DND-41 (cell line): ENCODE results near the gene PARVB.

ENCODE experiments used
- EZH2 ChIP-seq: IDR thresholded peaks from 3 replicates; pipeline ENCODE4 v1.6.1; 2012; ENCODE audit warnings: borderline replicate concordance, low read depth, mild to moderate bottlenecking, moderate library complexity, low read length, inconsistent platforms; ENCODE audit not compliant: severe bottlenecking
- TF ChIP-seq, protein P1 (sequence below): IDR thresholded peaks from 2 replicates; pipeline ENCODE4 v1.5.1; 2012; ENCODE audit warnings: borderline replicate concordance, low read length, moderate library complexity, mild to moderate bottlenecking; ENCODE audit not compliant: poor library complexity, severe bottlenecking; ENCODE audit errors: extremely low read depth

DNA sequence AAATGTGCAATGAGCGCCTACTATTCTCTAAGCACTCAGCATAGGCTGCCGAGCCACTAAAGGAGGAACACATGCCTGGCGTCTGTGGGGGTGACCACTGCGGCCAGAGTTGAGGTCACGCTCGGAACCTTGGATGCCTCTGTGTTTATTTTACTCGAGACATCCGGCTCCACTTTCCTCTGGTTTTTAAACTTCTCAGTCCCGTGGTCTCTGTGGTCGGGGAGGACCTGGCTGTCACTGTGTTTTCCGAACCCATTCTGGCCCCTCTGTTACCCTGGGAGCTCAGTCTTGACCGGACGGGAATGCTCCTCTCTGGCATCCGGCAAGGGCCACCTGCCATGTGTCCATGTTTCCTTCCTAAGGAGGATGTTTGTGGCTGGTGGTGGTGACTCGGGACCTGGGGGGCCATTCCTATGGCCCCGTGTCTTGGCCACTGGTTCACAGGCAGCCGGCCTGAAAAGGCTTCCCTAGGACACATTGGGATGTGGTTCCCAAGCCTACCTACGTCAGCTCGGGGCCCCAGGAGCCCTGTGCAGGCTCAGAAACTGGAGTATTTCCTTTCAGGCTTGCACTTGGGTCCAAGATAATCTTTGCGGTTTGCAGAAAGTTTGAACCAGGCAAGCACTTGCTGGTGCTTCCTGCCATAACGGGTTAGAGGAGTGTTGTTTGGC is 109.9 kb downstream of the PARVB start:
- TF ChIP-seq, protein P1, sequence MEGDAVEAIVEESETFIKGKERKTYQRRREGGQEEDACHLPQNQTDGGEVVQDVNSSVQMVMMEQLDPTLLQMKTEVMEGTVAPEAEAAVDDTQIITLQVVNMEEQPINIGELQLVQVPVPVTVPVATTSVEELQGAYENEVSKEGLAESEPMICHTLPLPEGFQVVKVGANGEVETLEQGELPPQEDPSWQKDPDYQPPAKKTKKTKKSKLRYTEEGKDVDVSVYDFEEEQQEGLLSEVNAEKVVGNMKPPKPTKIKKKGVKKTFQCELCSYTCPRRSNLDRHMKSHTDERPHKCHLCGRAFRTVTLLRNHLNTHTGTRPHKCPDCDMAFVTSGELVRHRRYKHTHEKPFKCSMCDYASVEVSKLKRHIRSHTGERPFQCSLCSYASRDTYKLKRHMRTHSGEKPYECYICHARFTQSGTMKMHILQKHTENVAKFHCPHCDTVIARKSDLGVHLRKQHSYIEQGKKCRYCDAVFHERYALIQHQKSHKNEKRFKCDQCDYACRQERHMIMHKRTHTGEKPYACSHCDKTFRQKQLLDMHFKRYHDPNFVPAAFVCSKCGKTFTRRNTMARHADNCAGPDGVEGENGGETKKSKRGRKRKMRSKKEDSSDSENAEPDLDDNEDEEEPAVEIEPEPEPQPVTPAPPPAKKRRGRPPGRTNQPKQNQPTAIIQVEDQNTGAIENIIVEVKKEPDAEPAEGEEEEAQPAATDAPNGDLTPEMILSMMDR: no peak
- no peak for TF ChIP-seq EZH2
